Neuron (in vitro differentiated cells): ENCODE results near the gene PAX2.

Source experiments
- H2AFZ ChIP-seq: one replicate; pipeline ENCODE4 v1.6.1; 2013; ENCODE audit warnings: low read depth, mild to moderate bottlenecking, inconsistent platforms, low read length, moderate library complexity
- H3K27me3 ChIP-seq: one replicate; pipeline ENCODE4 v1.6.1; 2013; ENCODE audit warnings: low read length; ENCODE audit not compliant: insufficient read depth
- H3K36me3 ChIP-seq: one replicate; pipeline ENCODE4 v1.6.1; 2013; ENCODE audit warnings: low read length; ENCODE audit not compliant: insufficient read depth
- H3K4me1 ChIP-seq: one replicate; pipeline ENCODE4 v1.6.1; 2013; ENCODE audit warnings: low read length; ENCODE audit not compliant: insufficient read depth
- H3K4me3 ChIP-seq: 2 replicates; pipeline ENCODE4 v1.5.1; 2013; ENCODE audit warnings: mild to moderate bottlenecking, low read length, moderate library complexity
- H3K9me3 ChIP-seq: one replicate; pipeline ENCODE4 v1.6.1; 2013; ENCODE audit warnings: low read length

The PAX2 gene

DNA sequence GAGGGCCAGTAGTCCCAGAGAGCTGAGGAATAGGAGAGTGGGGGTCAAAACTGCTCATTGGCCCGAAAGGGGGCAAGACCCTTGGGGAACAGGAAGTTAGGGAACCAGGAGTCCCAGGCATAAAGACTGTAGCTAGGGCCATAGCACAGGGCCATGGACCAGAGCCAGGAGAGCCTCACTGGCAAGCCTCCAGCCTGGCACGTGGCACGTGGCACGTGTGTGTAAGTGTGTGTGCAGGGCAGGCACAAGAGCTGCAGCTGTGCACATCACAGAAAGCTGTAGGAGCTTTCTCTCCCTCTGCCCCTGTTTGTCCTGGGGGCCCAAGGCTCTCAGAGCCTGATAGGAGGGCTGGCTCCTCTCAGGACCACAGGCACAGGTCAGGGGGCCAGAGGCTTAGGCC lies 119.6 kb downstream of the PAX2 start:
- no peak overlapping the region for H3K4me3 ChIP-seq
- H3K9me3 ChIP-seq = no peaks in the 10 kb centered on the region
- H3K27me3 ChIP-seq = peaks cover 72% of the 10 kb centered on the region
- no peaks in the 10 kb centered on the region for H3K36me3 ChIP-seq
- peaks cover 7% of the 10 kb centered on the region for H3K4me1 ChIP-seq
- no peak overlapping the region for H2AFZ ChIP-seq

DNA sequence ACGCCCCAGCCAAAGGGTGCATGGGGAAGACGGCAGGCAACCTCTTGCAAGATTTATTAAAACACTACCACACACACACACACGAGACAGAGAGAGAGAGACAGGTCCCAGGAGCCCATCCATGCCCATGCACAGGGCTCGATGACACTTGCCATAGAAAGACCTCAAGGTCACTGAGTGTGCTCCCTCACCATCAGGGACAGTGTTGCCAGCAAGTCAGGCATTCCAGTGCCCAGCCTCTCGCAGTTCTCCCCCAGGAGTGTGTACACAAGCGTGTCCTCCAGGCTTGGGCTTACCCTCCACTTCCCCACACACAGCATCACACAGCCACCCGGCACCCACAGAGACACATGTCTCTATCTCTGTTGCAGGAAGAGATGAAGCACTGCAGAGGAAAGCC lies 120.6 kb downstream of the PAX2 start:
- Histone ChIP-seq H3K4me3 (no peak overlapping the region), H3K36me3 (no peaks in the 10 kb centered on the region), H2AFZ (no peak overlapping the region), H3K9me3 (no peaks in the 10 kb centered on the region), H3K4me1 (peaks cover 7% of the 10 kb centered on the region), H3K27me3 (peaks cover 65% of the 10 kb centered on the region)

DNA sequence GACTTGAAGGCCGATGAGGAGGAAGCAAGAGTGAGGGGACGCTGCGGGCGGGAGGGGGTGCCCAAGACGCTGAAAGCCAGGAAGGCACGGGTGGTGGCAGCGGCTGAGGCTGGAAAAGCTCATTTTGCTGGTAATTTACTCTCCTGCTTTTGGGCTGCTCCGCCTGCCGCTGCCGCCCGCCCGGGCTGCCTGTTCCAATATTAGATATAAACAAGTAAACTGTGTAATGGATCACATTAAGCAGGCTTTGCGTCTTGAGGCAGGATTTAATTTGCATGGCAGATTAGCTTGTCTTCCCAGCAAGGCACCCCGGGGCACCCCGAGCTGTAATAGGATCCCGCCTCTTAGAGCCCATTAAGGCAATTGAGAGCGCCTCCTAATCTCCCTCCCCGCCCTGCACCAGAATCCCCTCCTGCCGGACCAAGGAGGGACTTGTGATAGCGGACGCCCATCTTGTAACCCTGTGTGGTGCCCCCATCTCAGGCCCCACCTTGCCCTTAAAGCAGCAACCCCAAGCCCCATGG lies 121.3 kb downstream of the PAX2 start:
- H3K27me3 ChIP-seq = peaks cover 67% of the 10 kb centered on the region
- H2AFZ ChIP-seq = no peak overlapping the region
- H3K4me3 ChIP-seq = no peak overlapping the region

DNA sequence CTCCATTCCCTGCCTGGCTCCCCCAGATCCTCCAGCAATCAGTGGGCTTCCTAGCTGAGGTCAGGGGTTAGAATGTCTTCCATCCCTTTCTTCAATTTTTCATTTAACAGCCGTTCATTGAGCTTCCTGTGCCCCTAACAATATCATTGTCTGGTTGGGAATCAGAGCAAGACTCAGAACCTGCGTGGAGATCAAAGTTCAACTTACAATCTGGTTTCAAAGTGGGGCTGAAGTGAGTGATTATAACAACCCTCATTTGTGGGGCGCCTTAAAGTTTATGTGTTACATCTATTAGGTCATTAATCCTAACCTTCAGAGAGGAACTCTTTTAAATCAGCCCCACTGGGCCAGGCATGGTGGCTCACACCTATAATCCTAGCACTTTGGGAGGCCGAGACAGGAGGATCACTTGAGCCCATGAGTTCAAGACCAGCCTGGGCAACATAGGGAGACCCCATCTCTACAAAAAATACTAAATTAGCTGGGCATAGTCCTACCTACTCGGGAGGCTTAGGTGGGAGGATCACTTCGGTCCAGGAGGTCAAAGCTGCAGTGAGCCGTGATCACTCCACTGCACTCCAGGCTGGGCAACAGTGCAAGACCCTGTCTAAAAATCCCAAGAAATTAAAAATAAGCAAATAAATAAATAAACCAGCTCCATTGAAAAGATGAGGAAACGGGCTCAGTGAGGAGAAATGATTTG lies 122.0 kb downstream of the PAX2 start:
- H3K4me1 ChIP-seq = peaks cover 7% of the 10 kb centered on the region
- peaks cover 60% of the 10 kb centered on the region for H3K27me3 ChIP-seq
- H3K9me3 ChIP-seq = no peaks in the 10 kb centered on the region
- H2AFZ ChIP-seq = no peak overlapping the region
- H3K4me3 ChIP-seq = no peak overlapping the region
- H3K36me3 ChIP-seq = no peaks in the 10 kb centered on the region

More for the DNA sequence above, 121.3 kb downstream of the PAX2 start:
- Histone ChIP-seq H3K4me1 (peaks cover 7% of the 10 kb centered on the region), H3K36me3 (no peaks in the 10 kb centered on the region), H3K9me3 (no peaks in the 10 kb centered on the region)

DNA sequence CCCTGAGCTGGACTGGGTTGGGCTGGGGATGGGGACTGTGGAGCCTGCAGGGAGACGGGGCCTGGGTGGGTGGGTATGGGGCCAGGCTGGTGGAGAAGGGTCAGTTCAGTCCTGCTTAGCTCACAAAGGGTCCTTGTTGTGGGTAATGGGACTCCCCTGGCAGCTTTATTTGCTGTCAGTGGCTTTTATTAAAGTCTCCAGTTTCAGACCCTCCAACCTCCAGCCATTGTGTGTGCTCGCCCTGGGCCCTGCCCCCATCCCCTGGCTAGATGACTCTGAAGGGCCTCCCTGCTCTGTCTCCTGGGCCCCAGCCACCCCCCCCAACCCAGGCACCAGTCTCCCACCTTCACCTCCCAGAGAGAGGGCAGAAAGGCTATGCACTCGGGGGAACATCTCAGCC lies 123.0 kb downstream of the PAX2 start:
- peaks cover 57% of the 10 kb centered on the region for H3K27me3 ChIP-seq

DNA sequence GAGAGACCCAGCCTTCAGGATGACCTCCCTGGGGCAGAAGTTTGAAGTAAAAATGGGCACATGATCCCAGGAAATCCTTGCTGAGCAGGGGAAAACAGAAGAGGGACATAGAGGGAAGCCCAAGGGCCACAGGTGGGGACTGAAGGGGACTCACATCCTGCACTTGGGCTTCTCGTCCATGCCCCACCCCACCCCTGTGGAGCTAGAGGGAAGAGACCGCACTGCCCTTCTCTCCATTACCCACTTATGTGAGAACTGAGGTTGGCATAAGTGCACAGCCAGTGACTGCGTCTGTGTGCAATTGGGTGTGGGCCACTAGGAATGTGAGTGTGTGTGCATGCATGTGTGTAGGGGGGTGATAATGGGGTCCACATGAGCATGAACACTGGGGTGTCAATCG lies 124.0 kb downstream of the PAX2 start:
- H3K9me3 ChIP-seq = no peaks in the 10 kb centered on the region
- no peak overlapping the region for H3K4me3 ChIP-seq
- peaks cover 52% of the 10 kb centered on the region for H3K27me3 ChIP-seq
- peaks cover 18% of the 10 kb centered on the region for H3K4me1 ChIP-seq
- no peaks in the 10 kb centered on the region for H3K36me3 ChIP-seq
- no peak overlapping the region for H2AFZ ChIP-seq

More for the DNA sequence above, 123.0 kb downstream of the PAX2 start:
- Histone ChIP-seq H2AFZ (no peak overlapping the region), H3K4me3 (no peak overlapping the region), H3K9me3 (no peaks in the 10 kb centered on the region), H3K36me3 (no peaks in the 10 kb centered on the region), H3K4me1 (peaks cover 9% of the 10 kb centered on the region)

DNA sequence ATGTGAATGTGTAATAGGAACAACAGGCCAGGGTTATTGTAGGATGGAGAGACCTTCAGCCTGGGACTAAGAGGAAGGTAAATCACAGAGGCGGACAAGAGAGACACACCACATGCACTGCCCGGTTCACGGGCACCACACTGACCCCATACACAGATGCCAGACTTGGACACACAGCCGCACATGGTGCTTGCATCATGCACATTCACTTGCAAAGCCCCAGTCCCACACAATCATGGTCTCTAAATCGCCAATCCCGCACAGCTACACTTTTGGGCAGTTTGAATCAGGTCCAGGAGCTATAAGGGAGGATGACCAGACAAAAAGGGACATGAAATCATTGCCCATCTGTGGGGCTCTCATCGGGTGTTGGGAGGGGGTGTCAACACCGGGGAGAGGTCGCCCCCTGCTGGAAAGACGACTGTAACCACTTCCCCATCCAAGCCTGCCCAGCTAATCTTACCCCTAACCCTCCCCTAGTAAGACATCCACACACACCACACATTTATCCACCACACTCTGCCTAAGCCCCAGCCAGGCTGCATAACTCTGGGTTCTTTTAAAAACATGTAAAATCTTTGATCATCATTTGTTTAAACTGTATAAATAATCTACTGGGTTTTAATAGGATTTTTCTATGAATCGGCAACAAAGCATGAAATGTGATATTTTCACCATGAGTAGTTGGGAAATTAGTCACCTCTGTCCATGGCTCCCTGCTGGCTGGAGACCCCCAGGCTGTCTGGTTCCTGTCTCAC lies 126.8 kb downstream of the PAX2 start:
- Histone ChIP-seq H3K27me3 (peaks cover 33% of the 10 kb centered on the region), H3K4me1 (peaks cover 16% of the 10 kb centered on the region), H2AFZ (no peak overlapping the region), H3K36me3 (no peaks in the 10 kb centered on the region), H3K4me3 (no peak overlapping the region), H3K9me3 (no peaks in the 10 kb centered on the region)

DNA sequence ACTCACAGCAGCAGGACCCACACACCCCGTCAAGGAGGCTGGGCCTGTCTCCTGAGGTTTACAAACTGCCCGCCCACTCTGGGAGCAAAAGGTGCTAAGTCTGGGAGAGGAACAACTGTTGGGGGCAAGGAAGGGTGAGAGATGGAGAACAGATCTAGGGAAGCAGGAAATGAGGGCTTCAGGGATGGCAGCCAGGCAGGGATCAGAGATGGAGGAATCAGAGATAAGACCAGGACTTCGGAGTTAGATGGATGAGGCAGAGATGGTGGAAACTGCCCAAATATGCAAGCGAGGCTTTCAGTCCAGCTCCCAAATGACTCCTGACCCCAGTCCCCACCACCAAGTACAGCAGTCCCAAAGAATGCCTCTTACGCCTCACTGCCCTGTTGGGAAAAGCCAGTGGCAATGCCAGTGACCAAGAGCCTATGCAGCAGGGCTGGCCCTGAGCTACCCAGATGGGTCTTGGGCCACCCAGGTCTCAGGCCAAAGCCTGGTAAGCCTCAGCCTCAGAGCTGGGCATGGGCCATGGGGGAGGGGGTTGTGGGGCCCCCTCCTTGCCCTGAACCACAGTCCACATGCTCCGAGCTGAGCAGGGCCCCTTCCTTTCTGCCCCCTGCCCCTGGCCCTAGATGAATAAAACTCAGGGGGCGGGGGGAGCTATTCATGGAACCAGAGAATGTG lies 127.9 kb downstream of the PAX2 start:
- H3K4me3 ChIP-seq = no peak overlapping the region
- H3K36me3 ChIP-seq = no peaks in the 10 kb centered on the region
- no peak overlapping the region for H2AFZ ChIP-seq
- H3K9me3 ChIP-seq = no peaks in the 10 kb centered on the region
- H3K27me3 ChIP-seq = peaks cover 29% of the 10 kb centered on the region
- peaks cover 16% of the 10 kb centered on the region for H3K4me1 ChIP-seq

DNA sequence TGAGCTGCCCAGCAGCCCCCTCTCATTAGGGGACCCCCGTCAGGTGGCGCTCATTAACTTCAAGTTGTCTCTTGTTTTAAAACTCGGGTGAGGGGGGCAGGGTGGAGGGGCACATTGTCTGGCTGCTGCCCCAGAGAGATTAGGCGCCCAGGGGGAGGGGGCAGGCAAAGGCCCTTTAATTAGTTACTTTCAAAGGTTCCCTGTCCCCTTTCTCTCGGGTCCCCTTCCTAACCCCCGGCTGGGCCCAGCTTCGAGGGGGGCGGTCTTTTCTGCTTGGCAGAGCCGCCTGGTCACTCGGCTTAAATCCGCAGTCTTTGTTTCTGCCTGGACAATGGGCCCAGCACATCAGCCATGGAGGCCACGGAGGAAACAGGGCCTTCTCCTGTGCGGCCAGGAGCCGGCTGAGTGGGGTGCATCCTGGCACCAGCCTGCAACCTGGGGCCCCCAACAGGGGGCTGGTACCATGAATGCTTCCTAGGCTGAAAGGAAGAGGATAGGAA lies 128.5 kb downstream of the PAX2 start:
- H3K36me3 ChIP-seq = no peaks in the 10 kb centered on the region
- peaks cover 29% of the 10 kb centered on the region for H3K27me3 ChIP-seq
- no peak overlapping the region for H2AFZ ChIP-seq
- no peaks in the 10 kb centered on the region for H3K9me3 ChIP-seq
- H3K4me3 ChIP-seq = no peak overlapping the region
- peaks cover 11% of the 10 kb centered on the region for H3K4me1 ChIP-seq

DNA sequence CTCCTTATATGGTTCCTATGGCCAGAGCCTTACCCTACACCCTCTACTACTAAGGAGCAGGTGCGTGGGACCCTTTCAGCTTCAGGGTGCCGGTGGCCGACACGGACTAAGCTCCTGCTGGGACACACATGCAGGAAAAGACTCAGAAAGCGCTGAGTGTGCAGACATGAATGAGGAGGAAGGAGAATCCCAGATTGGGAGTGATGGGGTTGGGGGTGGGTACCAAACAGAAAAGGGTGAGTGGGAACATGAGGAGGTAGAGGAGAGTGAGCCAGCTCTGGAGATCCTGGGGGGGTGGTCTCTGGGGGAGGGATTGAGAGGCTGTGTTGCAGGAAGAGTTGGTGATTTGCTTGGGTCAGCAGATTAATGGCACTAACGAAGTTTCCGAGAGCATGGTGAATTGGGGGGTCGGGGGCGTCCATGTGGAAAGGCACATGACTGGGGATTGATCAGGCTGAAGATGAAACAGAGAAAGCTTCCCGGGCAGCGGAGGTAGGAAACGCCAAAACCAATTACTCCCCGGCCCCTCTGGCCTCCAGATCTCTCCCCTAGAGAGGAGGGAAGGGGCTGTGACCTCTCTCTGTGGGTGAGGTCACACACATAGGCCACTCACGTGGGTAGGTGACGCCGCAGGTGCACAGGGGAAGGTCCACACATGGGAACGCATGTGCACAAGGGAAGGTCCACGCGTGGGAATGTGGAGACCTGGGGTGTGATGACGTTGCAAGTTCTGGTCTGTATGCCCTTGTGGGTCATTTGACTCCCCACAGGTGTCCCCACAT lies 129.5 kb downstream of the PAX2 start:
- Histone ChIP-seq H3K27me3 (peaks cover 26% of the 10 kb centered on the region), H3K4me3 (no peak overlapping the region), H2AFZ (no peak overlapping the region), H3K4me1 (peaks cover 11% of the 10 kb centered on the region), H3K36me3 (no peaks in the 10 kb centered on the region), H3K9me3 (no peaks in the 10 kb centered on the region)

DNA sequence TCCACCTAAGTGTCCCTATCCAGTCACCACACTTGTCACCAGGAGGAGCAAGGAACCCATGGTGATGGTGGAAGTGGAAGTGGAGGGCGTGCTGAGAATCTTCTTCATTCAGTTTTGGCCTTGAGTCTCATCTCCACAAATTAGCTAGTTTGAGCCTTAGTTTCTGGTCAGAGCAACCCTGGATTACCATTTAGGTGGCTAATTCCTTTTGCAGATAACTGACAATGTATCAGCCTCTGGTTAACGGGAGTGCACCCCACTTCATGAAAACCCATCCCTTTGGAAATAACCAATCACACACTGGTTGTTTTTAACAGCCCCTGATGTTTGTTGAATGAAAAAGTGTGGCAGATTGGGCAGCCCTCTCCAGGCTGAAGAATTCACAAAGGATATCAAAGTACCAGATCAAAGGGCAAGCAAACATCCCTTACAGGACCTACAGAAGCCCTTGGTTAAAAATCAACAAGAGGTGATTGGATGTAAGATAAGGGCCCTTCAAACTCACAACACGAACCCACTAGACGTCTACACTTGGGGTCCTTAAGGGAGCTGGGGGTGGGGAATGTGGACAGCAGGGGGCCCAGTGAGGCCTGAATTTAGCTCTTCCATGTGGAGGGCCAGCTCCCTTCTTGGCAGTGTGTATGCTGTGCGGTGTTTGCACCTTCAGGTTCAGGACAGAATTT lies 130.2 kb downstream of the PAX2 start:
- H2AFZ ChIP-seq = no peak overlapping the region
- H3K4me3 ChIP-seq = no peak overlapping the region
- peaks cover 11% of the 10 kb centered on the region for H3K4me1 ChIP-seq
- no peaks in the 10 kb centered on the region for H3K9me3 ChIP-seq
- H3K27me3 ChIP-seq = peaks cover 26% of the 10 kb centered on the region
- no peaks in the 10 kb centered on the region for H3K36me3 ChIP-seq
